Activated gamma-delta T cell treated with Interleukin-2 at 50 U/mL for 16 hours (primary cell): ENCODE data around the gene BBS7.

ENCODE experiments used
- DNase-seq: peaks from one replicate; pipeline ENCODE4 v3.0.0-alpha.2; 2020

Gene BBS7

GRCh38 chr4:121824171-121824527 lies 46.1 kb downstream of the BBS7 start:
- no peak for DNase-seq

DNA sequence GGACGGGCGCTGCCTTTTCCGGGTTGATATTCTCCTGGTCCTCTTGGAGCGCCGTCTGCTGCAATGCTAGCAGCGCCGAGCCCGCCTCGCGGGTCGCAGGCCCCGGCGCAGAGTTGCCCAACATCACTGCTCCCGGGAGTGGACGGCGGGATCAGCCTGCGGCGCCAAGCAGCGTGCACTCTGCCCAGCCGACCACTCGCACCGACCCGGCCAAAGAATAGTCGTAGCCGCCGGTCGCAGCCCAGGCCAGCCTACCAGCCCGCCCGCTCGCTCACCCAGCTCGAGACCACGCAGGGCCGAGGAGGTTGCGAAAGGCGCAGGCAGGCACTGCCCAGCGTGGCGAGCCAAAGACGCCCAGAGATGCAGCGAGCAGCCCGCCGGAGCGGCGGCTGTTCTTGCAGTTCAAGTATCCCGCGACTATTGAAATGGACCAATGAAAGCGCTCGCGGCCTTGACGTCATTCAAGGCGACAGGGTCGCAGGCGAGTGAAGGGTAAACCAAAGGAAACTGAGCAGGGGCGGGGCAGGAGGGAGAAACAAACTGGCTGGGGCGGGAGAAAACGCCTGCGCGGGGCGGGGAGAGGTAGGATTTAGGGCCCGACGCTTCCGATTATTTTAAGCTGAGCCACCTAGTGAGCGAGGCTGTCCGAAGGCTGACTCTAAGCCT lies 46.6 kb downstream of the BBS7 start, which contains the start of gene CCNA2:
Gene CCNA2, minus strand, starts transcription at position 379 of the 666 bp plus-strand sequence. Its CDS starts 255 bp downstream, at position 124.
- peak; percentile 93 for DNase-seq

GRCh38 chr4:121822796-121823504 lies 47.3 kb downstream of the BBS7 start:
- peak; percentile 4 for DNase-seq

DNA sequence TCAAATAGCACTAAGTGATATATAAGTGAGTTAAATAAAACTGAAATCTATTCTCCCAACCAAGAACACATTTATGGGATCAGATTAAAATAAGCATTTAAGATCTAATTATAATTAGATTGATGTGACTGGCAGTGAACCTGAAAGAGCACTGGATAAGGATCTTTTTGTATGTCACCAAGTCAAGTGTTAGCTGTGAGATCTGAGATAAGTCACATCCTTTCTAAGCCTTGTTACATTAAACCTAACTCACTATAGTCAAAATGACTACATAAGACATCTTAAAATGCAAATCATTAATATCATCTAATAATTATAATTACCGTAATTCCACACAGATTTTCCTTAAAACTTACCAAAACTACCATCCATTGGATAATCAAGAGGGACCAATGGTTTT lies 48.2 kb downstream of the BBS7 start:
- DNase-seq: no peak

DNA sequence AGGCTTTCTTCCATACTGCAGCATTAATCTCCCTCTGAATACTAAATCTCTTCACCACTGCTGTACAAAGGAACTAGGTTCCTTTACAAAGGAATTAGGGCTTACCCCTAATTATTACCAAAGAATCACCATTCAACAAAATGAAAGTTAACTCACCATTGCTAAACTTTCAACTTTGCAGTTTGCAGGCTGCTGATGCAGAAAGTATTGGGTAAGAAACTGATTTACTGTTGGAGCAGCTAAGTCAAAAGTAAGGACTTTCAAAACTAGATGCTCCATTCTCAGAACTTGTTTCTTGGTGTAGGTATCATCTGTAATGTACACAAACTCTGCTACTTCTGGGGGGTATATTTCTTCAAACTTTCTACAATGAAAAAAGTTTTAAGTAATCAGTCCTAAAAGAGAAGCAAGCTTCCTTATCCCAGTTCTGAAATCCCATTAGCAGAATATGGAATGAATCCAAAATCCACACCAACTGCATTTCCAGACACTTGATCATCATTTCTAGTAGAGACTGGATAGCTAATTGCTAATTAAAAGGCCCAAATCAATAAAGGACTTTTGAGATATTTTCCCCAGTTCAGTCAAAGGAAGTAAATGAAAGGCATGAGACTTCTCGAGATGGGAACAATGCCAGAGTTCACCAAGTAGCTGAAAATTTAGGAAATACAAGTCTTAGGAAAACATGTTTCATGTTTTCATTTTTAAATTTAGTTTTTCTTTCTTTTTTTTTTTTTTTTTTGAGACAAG lies 50.9 kb downstream of the BBS7 start:
- no peak for DNase-seq

GRCh38 chr4:121818215-121818614 lies 52.1 kb downstream of the BBS7 start:
- no peak for DNase-seq

DNA sequence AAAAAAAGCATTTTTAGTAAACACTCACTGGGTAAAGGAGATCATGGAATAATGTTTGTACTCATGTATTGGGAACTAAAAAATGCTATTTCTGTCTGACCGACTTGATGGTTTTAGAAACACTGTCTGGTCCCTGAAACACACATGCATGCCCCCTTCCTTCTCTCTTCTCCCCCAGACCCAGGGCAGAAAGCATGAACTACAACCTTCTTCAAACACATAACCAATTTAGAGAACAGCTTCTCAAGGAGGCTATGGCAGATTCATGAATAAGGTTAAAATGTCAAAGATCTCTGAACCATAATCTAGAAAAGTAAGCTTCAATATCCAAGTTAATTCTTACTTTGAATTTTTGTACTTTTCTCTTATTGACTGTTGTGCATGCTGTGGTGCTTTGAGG lies 52.6 kb downstream of the BBS7 start:
- no peak for DNase-seq

DNA sequence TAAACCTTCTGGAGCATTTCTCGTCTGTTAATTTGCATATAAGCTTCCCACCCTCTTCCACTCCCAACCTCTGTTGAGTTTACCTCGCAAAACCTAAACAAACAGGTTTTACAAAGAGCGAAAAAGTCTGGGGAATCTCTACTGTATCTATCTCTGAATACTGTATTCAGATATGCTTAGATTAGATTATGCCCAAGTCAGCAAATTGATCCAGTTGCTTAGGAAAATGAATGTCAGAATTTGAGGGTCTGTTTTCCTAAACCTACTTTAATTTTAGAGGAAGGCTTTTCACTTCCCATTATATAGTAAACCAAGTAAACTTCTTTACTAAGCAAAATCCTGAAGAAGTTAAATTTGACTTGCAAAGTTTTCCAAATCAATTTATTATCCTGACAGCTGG lies 53.3 kb downstream of the BBS7 start:
- no peak for DNase-seq

DNA sequence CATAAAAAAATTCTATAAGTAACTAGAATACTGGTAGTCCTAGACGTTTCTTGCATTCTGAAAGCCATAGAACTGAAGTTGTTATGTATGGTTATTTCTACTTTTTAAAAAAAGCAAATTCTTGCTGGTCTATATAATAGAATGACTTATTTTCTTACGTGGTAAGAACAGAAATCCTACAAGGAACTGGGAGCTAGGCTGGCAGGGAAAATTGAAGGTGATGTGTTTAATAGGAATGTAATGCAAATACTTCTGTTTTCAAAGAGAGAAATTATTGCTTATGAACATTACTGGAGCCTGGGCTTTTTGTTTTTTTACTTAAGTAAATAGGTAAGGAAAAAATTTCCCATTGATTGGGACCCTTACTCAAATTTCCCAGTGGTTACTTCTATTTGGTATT lies 55.5 kb downstream of the BBS7 start:
- DNase-seq: no peak

GRCh38 chr4:121811122-121811521 lies 59.2 kb downstream of the BBS7 start:
- DNase-seq: no peak

DNA sequence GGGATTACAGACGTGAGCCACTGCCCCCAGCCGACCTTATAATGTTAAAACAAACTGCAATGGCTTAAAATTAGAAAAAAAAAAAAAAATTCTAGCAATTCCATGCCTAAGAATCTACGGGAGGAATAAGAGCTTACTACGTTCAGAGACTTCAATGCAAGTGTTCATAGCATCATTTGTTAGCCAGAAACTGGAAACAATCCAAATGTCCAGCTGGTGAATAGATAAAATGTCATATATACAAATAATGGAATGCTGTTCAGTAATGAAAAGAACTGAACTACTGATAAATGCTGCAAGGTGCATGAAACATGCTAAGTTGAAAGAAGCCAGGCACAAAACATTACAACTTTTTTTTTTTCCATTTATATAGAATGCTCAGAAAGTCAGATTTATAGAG lies 63.9 kb downstream of the BBS7 start:
- DNase-seq: no peak

DNA sequence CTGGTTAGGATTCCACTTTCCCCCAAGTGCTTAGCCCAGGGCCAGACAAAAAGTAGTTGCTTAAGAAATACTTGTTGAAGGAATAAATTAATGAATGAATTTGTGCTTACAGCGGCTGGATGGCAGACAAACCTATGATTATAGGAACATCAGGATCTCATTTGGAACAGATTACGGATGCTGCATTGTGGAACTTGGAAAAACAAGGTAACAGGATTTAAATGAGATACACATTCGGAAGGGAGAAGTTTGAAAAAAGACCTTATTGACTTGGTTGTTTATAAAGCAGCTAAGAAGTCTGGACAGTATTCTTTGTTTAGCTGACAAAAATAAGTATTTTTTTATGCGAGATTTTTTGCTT lies 68.6 kb downstream of the BBS7 start:
- no peak for DNase-seq

DNA sequence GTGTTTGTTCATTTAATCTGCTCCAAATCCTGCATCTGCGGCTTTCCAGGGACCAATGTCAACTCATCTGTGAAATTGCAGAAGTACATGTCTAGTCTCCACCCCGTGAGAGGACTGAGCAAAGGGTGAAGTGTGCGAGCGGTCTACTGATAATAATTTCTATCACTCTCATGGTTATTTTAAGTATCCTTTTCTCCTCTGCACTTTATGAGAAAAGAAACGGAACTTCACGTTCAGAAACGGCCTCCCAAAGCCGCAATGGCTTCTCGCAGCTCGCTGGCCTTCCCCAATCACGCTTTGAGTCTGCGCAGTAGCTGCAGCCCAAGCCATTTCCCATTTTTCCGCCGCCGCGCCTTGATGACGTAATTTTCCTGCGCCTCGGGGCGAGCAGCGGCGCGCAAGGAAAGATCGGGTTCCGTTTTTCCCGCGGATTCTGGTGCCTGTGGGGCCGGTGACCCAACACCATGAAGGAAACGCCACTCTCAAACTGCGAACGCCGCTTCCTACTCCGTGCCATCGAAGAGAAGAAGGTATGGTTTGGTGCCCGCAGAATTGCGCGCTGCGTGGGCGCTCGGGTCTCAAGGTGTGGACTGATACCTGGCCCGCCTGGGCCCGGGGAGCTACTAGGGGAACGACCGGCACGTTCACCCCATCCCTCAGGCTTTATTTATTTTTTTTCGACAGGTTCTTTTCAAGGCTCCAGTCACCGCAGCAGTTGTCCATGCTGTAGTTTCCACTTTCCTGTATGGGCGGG lies 69.1 kb downstream of the BBS7 start, which contains the start of gene EXOSC9:
Gene EXOSC9, plus strand, starts transcription at position 363 of the 754 bp plus-strand sequence. Its CDS starts 102 bp downstream, at position 465.
- peak; percentile 93 for DNase-seq

DNA sequence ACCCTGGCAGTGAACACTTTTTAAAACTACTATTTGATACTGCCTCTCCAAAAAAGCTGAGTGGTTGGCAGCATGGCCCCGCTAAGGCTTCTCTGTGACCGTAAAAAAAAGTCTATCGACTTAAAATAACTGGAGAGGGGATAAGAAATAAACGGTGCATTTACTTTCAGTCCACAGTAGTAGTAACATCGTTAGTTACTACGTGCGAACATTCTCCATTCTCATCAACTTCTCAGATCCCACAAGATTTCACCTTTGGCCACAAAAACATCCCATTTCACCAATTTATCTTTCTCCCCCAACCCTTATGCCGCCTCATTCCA lies 69.7 kb downstream of the BBS7 start:
- DNase-seq: no peak

- no peak for DNase-seq
Measured at GRCh38 chr4:121799867-121800501, 70.3 kb downstream of the BBS7 start.

- no peak for DNase-seq
Measured at GRCh38 chr4:121799208-121799823, 71.0 kb downstream of the BBS7 start.

DNA sequence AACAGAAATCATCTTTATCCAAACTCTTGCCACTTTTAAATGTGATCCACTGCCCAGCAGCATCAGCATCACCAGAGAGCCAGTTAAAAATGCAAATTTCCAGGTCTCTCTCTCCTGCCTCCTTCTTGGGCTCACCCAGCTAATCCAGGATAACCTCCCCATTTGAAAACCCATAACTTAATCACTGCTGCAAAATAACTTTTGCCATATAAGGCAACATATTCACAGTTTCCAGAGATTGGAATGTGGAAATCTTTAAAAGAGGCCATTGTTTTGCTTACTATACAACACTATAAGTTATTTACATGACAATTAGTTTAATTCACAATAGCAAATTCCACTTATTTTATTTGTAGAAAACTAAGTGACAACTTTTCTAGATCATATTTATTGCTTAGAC lies 74.0 kb downstream of the BBS7 start:
- no peak for DNase-seq

DNA sequence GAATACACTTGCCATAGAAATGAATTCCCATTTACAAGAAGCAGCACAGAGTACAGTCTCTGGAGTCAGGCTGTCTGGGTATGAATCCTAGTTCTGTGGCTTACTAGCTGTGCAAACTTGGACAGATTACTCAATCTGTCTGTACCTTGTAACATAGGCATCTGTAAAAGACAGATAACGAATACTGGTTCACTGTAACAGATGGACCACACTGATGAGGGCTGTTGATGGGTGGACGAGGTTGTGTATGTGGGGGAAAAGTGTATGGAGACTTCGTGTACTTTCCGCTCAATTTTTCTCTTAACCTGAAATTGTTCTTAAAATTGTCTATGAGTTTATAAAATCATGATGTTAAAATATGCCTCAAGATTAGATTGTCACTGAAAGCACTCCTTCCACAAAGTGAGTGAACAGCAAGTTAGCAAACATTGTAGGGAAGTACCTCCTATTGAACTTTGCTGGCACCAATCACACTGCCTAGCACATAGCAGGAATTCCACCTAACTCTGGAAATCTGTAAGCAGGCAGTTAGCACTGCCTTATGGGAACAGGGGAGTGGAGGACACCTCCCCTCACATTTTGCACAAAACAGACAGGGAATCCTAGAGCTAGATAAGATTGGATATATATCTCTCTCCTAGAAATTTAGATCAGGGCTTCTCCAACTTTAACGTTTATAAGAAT lies 75.6 kb downstream of the BBS7 start:
- no peak for DNase-seq

- no peak for DNase-seq
Measured at GRCh38 chr4:121792966-121793365, 77.3 kb downstream of the BBS7 start.

DNA sequence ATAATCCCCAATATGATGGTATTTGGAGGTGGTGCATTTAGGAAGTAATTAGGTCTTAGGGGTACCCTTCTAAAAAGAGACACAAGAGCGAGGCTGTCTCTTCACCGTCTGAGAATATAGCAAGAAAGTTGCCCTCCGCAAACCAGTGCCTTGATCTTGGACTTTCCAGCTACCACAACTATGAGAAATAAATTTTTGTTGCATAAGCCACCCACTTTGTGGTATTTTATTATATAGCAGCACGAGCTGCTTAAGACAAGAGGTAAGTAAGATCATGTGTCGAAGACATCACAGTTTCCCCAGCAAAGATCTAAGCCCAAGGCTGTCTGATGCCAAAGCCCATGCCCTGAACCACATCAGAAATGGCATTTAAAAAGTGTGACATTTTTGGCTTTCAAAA lies 78.8 kb downstream of the BBS7 start:
- DNase-seq: no peak

DNA sequence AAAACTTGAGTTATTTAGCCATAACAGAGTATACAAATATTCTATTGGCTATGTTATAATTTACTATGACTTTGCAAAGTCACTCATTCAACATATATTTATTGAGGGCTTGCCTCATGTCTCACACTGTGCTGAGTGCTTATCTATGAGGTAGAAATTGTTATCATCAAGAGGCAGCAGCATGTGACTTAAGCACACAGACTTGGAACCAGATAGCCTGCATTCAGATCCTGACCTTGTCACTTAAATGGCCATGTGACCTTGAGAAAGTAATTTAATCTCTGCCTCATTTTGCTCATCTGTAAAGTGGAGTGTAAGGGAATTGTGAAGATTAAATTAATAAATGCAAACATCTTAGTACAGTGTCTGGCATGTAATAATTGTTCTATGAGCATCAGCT lies 79.3 kb downstream of the BBS7 start:
- no peak for DNase-seq
